ENCODE results near the gene DLGAP3.

- TF ChIP-seq CTCF (IDR thresholded peaks at IDR 0.05) (no peak), POLR2AphosphoS5 (IDR thresholded peaks at IDR 0.05) (no peak), EP300 (IDR thresholded peaks at IDR 0.05) (no peak)
Observed at GRCh38 chr1:34914958-34915357, 14.5 kb downstream of the DLGAP3 start.

All from esophagus muscularis mucosa (tissue), 4 donors.